Brain microvascular endothelial cell (primary cell): ENCODE measurements around the gene PTPDC1.

Experiments used
- DNase-seq: peaks from one replicate; pipeline ENCODE4 v3.0.0-alpha.2; 2020
- H3K27ac ChIP-seq: fragments of 250-450 bp; sonication (Bioruptor Pico); 2 replicates; pipeline ENCODE4 v1.5.1; 2020; ENCODE audit warnings: mild to moderate bottlenecking, moderate library complexity
- H3K27me3 ChIP-seq: fragments of 250-450 bp; sonication (Bioruptor Pico); replicated peaks from 2 replicates; pipeline ENCODE4 v1.5.1; 2020; ENCODE audit warnings: mild to moderate bottlenecking
- H3K36me3 ChIP-seq: fragments of 250-450 bp; sonication (Bioruptor Pico); replicated peaks from 2 replicates; pipeline ENCODE4 v1.5.1; 2020; ENCODE audit warnings: mild to moderate bottlenecking
- H3K4me3 ChIP-seq: 2 replicates; pipeline ENCODE4 v1.5.1; 2011; ENCODE audit warnings: low read depth, mild to moderate bottlenecking, control low read depth, low read length, moderate library complexity
- CTCF ChIP-seq: IDR thresholded peaks from 2 replicates; pipeline ENCODE4 v1.5.1; 2011; ENCODE audit warnings: low read depth, mild to moderate bottlenecking, moderate library complexity, low read length, control low read depth, inconsistent platforms; ENCODE audit errors: missing control alignments
- in situ Hi-C: cut with HindIII; loops from 2 replicates; pipeline ENCODE4 v1.10.0; 2017; ENCODE audit warnings: low sequenced_read_pairs, low pct_ligation_motif_present

The PTPDC1 gene

DNA sequence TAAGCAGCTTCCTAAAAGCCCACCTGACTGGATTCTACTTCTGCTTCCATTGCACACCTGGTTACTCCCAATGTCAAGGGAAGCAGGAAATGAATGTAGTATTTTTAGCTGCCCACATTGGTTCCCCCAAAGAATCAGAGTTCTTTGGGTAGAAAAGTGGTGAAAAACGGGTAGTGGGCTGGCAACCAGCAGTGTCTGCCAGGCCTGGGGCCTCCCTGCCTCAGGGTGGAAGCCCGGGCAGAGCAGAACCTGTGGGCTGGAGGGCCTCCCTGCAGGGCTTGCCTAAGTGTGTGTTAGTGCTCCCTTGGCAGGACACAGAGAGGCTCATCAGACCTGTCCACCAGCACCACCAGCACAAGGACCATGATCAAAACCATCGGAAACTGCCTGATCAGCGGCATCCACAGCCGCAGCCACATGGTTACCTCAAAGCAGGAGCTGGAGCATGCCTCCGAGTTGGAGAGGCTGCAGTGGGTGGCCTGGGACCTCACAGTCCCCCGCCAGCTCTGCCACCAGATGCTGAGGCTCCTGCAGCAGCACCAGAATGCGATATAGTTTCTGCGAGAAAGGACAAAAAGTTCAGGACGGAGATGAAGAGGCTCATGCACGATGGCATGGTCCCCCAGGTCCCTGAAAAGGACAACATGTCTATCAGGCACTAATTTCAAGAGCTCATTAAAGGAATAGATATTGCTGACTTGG lies 72.2 kb downstream of the PTPDC1 start:
- DNase-seq = no peak
- H3K4me3 ChIP-seq = no peak overlapping the region
- H3K27me3 ChIP-seq = no peaks in the 10 kb centered on the region
- in situ Hi-C loops = no loop called here
- no peaks in the 10 kb centered on the region for H3K36me3 ChIP-seq
- peak overlapping the region; percentile 6 for H3K27ac ChIP-seq
- no peak for TF ChIP-seq CTCF

DNA sequence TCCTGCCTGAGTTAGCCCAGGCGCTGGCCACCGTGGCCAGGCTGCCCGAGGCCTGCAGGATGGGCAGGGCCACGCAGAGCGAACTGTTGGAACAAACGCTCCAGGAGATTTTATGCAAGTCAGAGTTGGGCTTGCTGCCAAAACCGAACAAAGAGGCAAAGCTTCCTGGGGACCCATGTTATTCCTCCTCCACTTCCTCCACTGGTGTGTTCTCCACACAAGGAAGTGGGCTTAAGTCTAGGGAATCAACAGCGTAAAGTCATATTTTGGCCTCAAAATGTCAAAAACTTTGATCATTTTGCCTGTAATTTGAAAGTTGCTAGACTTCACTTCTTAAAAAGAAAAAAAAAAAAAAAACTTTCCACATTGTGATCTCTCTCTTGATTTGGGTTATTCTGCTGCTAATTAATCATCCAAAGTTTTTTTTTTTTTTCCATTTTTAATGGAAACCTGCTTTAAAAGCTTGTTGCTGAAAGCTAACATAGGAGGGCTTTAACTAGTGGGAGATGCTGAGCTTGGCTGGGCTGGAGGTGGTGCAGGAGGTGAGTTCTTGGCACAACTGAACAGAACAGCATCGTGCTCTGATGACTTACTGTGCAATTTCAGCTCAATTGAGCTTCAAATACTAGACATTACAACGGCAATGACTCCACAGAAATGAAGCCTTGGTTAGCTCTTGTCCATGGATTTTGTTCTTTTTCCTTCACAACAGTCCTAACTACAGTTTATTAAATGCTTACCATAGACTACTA lies 73.0 kb downstream of the PTPDC1 start:
- Histone ChIP-seq H3K4me3 (no peak overlapping the region), H3K27me3 (no peaks in the 10 kb centered on the region), H3K27ac (peak overlapping the region; percentile 6), H3K36me3 (no peaks in the 10 kb centered on the region)
- no peak for TF ChIP-seq CTCF
- in situ Hi-C loops = no loop called here
- DNase-seq = peak; percentile 70
